GM23248 (cell line): ENCODE data around the gene PMVK.

Experiments used
- EZH2 ChIP-seq: fragments of 200-600 bp; sonication (generic); IDR thresholded peaks from 2 replicates; pipeline ENCODE4 v1.6.1; 2018; ENCODE audit warnings: antibody characterized with exemption, mild to moderate bottlenecking; ENCODE audit not compliant: insufficient read depth, poor library complexity, severe bottlenecking
- EZH2phosphoT487 ChIP-seq: fragments of 200-600 bp; sonication (generic); IDR thresholded peaks from 2 replicates; pipeline ENCODE4 v1.6.1; 2018; ENCODE audit warnings: antibody characterized with exemption, moderate library complexity, mild to moderate bottlenecking, low read depth; ENCODE audit not compliant: insufficient read depth

DNA sequence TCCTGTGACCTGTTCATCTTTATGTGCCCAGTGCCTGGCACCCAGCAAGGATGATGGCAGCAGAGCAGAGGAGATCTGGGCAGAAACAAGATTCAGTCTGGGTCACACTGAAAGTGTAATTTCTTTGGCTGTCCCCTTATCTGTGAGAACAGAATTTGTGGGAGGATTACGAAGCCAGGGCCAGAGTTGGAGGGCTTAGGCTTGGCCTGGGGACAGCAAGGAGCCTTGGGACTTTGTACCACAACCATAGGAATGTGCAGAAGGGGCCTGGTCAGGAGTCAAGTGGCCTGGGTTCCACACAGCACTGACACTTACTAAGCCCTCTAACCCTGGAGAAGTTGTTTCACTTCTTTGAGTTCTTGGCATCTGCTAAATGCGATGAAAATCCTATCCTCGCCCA is 12.8 kb downstream of the PMVK start:
- TF ChIP-seq EZH2phosphoT487 (no peak), EZH2 (no peak)
